ENCODE data around the gene SCPEP1.

- TF ChIP-seq POLR2AphosphoS5 (IDR thresholded peaks at IDR 0.05; ENCODE audit: low read depth, low read length) = no peak
- no peak for TF ChIP-seq REST (IDR thresholded peaks at IDR 0.05; ENCODE audit: insufficient read depth in 1 of 2, low read depth in 2 of 2, low read length in 2 of 2)
- no peak for TF ChIP-seq TAF1 (IDR thresholded peaks at IDR 0.05; ENCODE audit: borderline replicate concordance, insufficient read depth, low read length)
- no peak for TF ChIP-seq SIN3A (IDR thresholded peaks at IDR 0.05; ENCODE audit: borderline replicate concordance, insufficient read depth, low read length)
Observed at GRCh38 chr17:57051886-57052361, 74.0 kb downstream of the SCPEP1 start.

All from PFSK-1 (cell line).